ENCODE measurements around the gene FBXO41.

- TF ChIP-seq CTCF (IDR thresholded peaks at IDR 0.05) (peak; percentile 50), EZH2 (IDR thresholded peaks at IDR 0.05) (peak; percentile 90), EZH2phosphoT487 (IDR thresholded peaks at IDR 0.05) (peak; percentile 87)
These were observed 15.2 kb downstream of the FBXO41 start for GRCh38 chr2:73268830-73269685.

Measured in neural progenitor cell (in vitro differentiated cells).